ENCODE results near the gene ARID1A.
A peak's percentile ranks its signal among the peaks of the same experiment; 100 is the strongest.

Gene ARID1A

DNA sequence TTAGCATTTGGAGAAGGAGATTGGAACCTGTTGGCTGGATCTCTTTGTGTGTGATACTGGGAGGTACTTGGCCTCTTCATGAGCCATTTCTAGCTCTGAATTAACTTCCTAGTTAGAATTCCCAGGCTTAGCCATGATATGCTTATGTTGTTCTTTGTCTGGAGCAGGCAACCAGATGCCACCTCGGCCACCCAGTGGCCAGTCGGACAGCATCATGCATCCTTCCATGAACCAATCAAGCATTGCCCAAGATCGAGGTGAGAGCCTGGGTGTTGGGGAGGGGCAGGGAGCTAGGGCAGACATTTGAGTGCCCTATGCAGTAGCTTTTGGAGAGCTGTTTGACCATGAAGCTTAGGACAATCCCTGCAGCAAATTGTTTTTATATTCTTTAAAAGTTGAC is 65.4 kb downstream of the ARID1A start:
- no peak for DNase-seq (ENCODE audit: low spot score)

DNA sequence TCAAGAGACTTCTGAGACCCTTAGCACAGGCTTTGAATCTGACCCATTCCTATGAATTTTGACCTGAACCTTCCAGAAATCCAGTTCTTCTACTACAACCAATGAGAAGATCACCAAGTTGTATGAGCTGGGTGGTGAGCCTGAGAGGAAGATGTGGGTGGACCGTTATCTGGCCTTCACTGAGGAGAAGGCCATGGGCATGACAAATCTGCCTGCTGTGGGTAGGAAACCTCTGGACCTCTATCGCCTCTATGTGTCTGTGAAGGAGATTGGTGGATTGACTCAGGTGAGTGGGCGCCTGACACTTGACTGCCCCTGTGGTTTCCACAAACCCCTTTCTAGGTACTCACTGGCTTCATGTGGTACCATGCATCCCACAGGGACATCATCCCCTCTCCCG is 71.9 kb downstream of the ARID1A start:
- DNase-seq (ENCODE audit: low spot score) = no peak

DNA sequence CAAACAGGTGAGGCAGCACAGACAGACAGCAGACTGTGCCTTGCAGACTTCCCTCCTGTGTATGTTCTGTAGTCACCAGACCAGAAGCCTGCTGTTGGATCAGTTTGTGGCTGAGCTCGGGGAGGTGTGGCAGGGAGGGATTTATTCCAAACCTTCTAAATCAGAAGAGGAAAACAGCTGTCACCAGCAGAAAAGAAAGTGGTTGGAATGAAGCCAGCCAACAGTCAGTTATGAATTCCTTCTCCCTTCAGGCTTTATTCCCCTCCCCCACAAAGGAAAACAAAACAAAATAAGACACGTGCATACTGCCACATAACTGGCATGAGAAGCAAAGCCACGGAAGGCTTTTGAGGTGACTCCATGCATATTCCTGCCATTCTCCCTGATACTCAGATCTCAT is 72.9 kb downstream of the ARID1A start:
- no peak for DNase-seq (ENCODE audit: low spot score)

DNA sequence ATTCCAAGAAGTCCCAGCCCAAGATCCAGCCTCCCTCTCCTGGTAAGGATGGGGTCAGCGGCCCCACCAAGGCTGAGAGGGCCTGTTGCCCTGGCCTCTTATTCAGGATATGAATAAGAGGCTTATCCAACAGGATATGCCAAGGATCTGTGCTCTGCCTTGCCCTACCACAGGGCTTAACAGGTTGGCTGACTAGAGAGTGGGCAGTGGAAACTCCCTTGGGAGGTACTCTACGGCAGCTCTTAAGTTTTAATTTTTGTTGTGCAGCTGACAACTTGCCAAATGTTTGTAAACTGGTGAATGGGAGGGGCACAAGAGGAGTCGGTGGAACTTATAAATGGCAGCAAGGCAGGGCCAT is 75.4 kb downstream of the ARID1A start:
- DNase-seq (ENCODE audit: low spot score) = no peak

GRCh38 chr1:26771643-26772321 is 76.0 kb downstream of the ARID1A start:
- DNase-seq (ENCODE audit: low spot score) = peak; percentile 99

DNA sequence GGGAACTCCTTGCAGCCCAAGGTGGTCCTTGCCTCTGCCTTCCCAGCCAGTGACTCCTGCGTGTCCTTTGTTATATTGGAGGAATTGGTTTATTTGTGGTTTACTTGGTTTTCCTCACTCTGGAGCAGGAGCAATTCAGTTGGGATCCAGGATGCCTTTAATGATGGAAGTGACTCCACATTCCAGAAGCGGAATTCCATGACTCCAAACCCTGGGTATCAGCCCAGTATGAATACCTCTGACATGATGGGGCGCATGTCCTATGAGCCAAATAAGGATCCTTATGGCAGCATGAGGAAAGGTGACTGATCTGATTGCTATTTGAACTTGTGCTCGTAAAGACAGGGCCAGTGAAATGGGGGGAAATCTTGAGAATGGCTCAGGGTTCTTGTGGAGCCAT is 76.9 kb downstream of the ARID1A start:
- DNase-seq (ENCODE audit: low spot score) = no peak

GRCh38 chr1:26774462-26774861 is 78.6 kb downstream of the ARID1A start:
- no peak for DNase-seq (ENCODE audit: low spot score)

DNA sequence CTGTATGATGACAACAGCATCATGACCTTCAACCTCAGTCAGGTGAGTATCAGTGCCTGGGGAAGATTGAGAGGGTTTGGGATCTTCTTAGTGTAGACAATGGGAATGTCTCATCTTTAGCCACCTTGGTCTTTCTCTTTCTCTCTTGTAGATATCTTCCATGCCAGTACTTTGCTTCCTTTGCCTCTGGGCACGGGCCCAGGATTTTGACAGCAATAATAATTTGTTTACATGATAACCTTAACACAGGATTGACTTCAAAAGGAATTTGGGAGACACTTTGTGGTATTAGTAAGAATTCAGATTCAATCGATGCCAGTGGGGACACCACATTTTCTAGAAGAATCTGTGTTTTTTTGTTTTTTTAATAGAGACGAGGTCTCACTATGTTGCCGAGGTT is 79.9 kb downstream of the ARID1A start:
- DNase-seq (ENCODE audit: low spot score) = no peak

DNA sequence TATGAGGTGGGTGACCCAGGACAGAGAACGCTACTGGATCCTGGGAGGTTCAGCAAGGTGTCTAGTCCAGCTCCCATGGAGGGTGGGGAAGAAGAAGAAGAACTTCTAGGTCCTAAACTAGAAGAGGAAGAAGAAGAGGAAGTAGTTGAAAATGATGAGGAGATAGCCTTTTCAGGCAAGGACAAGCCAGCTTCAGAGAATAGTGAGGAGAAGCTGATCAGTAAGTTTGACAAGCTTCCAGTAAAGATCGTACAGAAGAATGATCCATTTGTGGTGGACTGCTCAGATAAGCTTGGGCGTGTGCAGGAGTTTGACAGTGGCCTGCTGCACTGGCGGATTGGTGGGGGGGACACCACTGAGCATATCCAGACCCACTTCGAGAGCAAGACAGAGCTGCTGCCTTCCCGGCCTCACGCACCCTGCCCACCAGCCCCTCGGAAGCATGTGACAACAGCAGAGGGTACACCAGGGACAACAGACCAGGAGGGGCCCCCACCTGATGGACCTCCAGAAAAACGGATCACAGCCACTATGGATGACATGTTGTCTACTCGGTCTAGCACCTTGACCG is 83.4 kb downstream of the ARID1A start:
- DNase-seq (ENCODE audit: low spot score) = no peak

- DNase-seq (ENCODE audit: low spot score) = no peak
Observed at GRCh38 chr1:26780344-26780957, 84.6 kb downstream of the ARID1A start.

- no peak for DNase-seq (ENCODE audit: low spot score)
Observed at GRCh38 chr1:26781206-26781825, 85.5 kb downstream of the ARID1A start.

DNA sequence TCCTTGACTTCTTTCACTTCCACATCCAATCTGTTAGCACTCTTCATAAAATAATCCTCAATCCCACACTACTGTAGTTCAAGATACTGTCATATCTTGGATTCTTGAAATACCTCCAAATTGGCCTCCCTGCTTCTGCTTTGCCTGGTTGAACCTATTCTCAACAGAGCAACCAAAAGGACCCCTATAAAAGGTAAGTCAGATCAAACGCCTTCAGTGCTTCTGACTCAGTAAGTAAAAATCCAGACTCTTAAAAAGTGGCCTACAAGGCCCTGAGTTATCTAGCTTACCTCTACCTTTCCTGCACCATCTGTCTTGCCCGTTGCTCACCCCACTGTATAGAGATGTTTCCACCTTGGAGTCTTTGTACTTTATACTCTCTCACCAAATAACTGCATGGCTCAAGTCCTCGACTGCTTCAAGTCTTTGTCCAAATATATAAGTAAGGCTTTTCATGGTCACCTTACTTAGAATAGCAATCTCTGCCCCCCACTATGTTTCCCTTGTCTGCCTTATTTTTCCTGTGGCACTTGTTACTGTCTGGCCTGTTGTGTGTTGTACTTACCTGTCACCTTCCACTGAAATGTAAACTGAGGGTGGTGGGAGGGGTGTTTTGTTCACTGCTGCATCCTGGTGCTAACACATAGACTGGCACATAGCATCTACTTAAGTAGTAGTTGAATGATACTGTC is 86.9 kb downstream of the ARID1A start:
- no peak for DNase-seq (ENCODE audit: low spot score)

DNA sequence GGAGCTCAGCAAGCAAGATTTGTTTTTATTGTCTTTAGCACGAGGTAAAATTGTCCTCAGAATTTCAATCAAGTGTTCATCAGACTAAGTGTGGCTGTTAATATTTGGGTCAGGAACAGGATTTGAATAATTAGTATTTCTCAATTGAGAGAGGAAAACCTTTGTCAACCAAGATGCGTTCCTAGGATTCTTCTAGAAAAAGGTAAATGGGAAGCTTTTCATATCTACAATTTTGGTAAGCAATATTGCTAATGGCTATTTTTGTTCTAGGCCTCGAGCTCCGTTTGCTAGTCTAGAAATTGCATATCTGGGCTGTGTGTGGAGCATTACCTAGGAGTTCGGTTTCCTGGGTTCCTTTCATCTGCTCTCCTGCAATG is 87.8 kb downstream of the ARID1A start:
- no peak for DNase-seq (ENCODE audit: low spot score)

DNA sequence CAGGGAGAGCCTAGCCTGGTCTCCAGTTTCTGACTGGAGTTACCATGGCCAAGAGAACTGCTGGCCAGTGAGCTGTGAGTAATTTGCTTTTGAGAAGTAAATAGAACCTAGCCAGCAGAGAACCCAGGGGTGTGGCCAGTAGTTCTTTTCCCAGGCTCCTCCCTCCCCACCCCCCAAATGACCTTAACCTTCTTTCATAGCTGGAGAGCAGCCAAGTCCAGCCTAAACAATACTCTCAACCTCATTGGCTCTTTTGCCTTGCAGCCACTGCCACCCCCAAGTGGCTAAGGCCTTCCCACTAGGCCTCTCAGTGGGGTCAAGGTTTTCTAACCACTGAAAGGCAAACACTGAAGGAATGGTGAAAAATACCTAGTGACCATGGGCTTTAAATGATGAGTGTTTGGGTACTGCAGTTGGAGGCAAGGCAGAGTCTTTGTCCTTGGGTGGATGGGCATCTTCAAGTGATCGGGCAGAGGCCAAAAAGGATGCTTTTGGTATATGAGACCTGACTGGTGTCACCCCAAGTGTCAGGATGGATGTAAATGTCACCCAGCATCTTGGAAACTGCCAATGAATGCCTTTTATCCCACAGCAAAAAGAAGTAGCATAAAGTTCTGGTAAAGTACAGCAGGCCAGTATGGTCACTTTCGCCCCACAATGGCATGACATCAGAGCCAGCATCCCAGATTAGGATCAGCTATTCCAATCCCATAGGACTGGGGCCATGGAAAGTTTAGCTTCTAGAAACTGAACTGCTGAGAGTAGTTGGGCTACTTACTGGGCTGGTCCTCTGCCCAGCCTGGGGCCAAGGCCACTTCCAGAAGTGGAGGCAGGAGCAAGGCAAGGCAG is 88.4 kb downstream of the ARID1A start:
- DNase-seq (ENCODE audit: low spot score) = no peak

GRCh38 chr1:26784886-26785285 is 89.1 kb downstream of the ARID1A start:
- no peak for DNase-seq (ENCODE audit: low spot score)

DNA sequence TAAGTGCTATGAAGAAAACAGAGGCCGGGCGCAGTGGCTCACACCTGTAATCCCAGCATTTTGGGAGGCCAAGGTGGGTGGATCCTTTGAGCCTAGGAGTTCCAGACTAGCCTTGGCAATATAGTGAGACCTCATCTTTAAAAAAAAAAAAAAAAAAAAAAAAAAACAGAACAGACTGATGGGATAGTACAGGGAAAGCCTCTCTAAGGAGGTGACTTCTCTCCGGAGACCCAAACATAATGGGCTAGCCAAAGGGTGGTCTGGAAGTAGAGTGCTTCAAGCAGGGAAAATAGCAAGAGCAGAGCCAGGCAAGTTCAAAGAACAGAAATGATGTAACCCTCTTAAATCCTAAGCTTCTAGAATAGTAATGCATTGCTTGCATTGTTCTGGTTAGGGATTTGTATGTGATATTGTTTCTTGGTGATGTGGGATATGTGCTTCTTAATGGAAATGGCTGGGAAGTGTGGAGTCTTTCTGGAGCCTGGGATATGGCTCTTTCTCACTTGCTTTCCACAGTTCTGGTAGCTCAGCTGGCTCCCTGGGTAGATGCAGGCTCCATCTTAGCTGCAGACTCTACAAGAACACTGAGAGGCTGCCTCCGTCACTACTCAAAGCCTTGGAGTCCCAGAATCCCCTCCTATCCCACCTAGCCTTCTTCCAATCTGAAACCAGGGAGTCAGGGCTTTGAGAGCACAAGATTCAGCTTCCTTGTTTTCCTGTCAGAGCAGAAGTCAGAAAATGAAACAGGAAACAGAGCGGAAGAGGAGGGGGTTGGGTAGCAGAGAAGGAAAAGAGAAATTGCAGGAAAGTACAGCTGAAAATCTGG is 90.0 kb downstream of the ARID1A start:
- DNase-seq (ENCODE audit: low spot score) = no peak

- peak; percentile 65 for DNase-seq (ENCODE audit: low spot score)
Observed at GRCh38 chr1:26786437-26787380, 90.9 kb downstream of the ARID1A start.

DNA sequence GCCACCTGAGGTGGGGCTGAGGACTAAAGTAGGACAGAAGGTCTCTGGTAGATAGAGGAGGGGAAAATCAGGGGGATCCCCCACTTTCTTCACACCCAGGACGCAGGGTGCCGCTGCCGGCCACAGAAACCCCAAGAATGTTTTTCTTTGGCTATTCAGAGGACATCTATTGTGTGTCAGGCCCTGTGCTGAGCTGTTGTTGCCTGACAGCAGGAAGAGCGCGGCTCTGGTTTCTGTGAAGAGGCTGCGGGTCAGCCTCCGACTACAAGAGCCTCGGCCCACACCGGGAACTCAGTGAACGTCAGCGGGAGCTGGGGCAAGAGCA is 91.5 kb downstream of the ARID1A start:
- DNase-seq (ENCODE audit: low spot score) = no peak

DNA sequence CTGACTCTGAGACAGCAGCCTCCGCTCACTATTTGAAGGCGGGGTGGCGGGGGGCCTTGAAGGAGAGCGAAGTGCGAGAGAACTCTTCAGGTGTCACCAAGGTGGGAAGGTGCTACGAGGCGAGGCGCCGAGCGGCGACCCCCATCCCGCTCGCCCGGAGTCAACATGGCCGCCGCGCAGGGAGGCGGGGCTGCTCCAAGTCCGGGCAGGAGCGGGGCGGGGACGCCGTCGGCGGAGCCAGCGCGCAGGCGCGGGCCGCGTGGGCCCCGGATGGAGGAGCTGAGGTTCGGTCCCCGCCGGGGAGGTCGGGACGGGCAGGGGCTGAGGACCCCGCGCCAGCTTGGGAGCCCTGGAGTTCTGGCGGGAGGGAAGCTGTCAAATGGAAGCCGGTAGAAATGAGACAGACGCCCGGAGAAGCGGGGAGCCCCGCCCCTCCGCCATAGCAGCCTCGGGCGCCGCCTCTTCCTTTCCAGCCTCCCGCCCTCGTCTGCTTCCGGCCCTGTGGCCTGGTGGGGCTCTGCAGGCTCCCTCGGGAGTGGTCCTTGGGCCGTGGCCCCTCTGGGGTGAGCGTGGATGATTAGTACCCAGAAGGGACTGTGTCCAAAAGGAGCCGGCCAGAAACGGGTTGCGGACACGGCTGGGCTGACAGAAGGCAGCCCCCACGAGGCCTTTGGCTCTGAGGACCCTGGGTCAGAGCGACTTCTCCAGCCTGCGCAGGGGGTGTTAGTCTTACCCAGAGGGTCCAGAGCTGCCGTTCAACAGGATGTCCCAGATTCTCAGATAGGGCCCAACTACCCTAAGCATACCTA is 92.1 kb downstream of the ARID1A start, which contains the start of gene PIGV:
Gene PIGV, plus strand, starts transcription at position 245 of the 809 bp plus-strand sequence. CDS start 2,866 bp downstream, outside the sequence.
- DNase-seq (ENCODE audit: low spot score) = peak; percentile 79
